Right renal cortex interstitium (tissue), 3 donors: ENCODE data around the gene TNFRSF1B. TPM values are rescaled to one million over a fixed set of nuclear protein-coding genes. Genes with fewer than 3 reads are reported as not detected.

Source experiments
- DNase-seq, 3 donors: peaks; one replicate each; pipeline ENCODE4 v3.0.0-alpha.2; 2013; ENCODE audit warnings: low read depth in 3 of 3, low spot score in 2 of 3
- polyA plus RNA-seq, 3 donors: library from polyadenylated mRNA; unstranded; fragments of 120-200 nt; gene quantifications; one replicate each; pipeline ENCODE4 v1.2.1, GENCODE V29; 2013; ENCODE audit not compliant: insufficient read length in 3 of 3

The TNFRSF1B gene
- polyA plus RNA-seq, 3 donors: 5.1 to 7.0 (median 6.3) TPM

- no peak for DNase-seq
Observed at GRCh38 chr1:12188657-12189327, 22.0 kb downstream of the TNFRSF1B start.

GRCh38 chr1:12189328-12189682, 22.5 kb downstream of the TNFRSF1B start:
- no peak for DNase-seq

DNA sequence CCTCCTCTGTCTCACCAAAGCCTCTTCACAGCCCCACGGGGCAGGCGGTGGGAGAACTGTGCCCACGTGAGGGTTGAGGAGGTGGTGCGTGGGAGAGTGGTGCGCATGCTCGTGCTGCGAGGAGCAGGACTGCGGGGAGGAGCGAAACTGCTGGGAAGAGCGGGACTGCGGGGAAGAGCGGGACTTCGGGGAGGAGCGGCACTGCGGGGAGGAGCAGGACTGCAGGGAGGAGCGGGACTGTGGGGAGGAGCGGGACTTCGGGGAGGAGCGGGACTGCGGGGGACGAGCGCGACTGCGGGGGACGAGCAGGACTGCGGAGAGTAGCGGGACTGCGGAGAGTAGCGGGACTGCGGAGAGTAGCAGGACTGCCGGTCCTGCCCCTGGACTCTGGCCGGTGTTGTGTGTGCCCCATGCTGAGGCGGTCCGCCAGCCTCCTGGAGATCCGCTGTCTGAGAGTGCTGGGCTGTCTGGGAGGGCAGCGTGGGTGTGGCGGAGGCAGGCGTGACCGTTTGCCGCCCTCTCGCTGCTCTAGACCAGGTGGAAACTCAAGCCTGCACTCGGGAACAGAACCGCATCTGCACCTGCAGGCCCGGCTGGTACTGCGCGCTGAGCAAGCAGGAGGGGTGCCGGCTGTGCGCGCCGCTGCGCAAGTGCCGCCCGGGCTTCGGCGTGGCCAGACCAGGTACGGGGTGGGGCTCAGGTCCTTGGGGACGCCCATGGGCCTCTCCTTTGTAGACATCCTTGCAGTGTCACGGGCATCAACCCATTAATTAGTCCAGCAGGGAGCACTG, 24.6 kb downstream of the TNFRSF1B start:
- DNase-seq: no peak

DNA sequence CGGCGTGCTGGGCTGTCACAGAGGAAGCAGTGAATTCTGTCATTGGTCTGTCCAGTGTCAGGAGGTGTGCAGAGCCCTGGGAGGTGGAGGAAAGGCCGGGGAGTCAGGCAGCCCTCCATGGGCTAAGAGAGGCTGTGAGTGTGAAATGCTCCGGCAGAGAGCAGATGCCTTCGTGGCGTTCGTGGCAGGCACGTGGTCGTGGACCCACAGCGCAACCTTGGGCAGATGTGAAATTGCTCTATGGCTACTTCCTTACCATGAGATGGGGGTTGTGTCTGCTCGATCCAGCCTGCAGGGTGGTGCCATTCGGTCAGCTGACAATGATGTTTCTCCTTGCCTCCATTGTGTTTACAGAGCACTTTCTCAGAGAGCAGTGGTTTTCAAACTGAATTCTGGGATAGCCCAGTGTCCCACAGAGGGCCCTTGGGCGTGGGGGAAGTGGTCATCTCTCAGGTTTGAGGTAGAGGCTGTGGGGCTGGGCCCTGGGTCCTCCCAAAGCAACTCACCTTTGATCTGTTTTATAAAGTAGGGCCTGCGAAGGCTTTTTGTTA, 27.9 kb downstream of the TNFRSF1B start:
- DNase-seq: no peak

DNA sequence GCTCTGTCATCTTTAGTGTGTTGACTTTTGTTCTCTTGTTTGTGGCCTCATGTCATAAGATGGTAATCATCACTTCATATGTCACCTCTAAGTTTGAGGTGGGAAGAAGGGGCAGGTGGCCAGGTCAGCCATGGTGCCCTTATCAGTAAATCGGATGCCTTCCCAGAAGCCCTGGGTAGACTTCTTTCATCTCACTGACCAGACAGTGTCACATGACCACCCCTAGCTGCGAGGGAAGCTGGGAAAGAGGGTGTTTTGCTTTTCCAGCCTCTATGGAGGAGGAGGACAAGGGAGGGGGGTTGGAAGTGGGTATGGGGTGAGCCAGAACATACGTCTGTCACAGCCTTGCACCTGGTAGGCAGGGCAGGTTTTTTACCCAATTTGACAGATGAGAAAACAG, 28.6 kb downstream of the TNFRSF1B start:
- DNase-seq: no peak

DNA sequence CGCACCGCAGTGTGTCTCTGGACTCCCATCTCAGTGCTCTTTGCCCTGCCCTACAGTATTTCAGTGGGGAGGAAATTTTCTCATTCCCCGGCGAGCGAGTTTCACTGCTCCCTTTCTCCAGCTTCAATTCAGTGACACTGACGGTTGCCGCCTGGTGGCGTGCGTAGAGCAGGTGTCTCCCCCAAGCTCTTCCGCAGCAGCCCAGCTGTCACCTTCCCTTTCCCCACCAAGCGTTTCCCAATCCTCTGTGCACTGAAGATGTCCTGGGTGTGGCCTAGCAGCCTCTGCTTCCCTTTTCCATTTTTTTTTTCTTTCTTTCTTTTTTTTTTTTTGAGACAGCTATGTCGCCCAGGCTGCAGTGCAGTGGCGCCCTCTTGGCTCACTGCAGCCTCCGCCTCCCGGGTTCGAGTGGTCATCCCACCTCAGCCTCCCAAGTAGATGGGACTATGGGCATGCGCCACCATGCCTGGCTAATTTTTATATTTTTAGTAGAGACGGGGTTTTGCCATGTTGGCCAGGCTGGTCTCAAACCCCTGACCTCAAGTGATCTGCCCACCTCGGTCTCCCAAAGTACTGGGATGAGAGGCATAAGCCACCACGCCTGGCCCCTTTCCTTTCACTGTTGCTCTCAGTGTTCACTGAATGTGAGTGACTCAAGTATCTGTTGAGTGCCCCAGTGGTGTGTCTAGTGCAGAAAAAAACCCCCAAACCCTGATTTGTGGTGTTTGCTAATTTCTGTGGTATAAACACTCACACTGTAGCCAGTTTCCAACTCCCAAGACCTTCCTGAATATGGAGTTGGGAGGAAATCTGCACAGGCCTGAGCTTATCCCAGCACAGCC, 30.1 kb downstream of the TNFRSF1B start:
- DNase-seq: no peak

DNA sequence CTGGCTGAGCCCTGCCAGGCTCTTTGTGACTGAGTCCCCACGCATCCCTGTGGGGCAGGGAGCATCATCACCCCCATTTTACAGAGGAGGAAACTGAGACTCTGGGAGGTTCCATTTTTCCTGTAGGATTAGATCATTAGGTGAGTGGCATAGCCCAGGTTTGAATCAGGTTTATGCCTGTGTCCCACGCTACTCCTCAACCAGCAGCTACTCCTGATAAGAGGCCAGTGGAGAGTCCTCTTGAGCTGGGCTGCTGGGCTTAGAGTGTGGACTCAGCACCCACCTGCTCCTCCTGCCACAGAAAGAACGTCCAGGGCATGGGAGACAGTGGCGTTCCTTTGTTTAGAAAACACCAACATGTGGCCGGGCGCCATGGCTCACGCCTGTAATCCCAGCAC, 30.7 kb downstream of the TNFRSF1B start:
- no peak for DNase-seq

DNA sequence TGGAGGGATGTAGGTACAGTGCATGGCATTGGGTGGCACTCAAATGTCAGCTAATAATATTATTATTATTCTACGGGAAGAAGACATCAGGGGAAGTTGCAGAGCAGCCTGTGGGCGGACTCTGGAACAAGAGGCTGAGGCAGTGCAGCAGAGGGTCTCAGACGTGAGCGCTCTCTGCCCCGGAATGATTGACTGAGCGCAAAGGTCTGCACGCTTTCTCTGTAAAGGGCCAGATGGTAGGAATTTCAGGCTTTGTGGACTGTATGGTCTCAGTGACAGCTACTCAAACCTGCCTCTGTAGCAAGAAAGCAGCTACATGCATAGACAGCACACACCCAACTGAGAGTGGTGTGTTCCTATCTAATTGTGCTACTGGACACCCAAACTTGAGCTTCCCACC, 33.4 kb downstream of the TNFRSF1B start:
- DNase-seq: no peak

- no peak for DNase-seq
Observed at GRCh38 chr1:12201352-12202189, 34.8 kb downstream of the TNFRSF1B start.

- no peak for DNase-seq
Observed at GRCh38 chr1:12202190-12202497, 35.4 kb downstream of the TNFRSF1B start.

GRCh38 chr1:12202577-12202976, 35.8 kb downstream of the TNFRSF1B start:
- no peak for DNase-seq

DNA sequence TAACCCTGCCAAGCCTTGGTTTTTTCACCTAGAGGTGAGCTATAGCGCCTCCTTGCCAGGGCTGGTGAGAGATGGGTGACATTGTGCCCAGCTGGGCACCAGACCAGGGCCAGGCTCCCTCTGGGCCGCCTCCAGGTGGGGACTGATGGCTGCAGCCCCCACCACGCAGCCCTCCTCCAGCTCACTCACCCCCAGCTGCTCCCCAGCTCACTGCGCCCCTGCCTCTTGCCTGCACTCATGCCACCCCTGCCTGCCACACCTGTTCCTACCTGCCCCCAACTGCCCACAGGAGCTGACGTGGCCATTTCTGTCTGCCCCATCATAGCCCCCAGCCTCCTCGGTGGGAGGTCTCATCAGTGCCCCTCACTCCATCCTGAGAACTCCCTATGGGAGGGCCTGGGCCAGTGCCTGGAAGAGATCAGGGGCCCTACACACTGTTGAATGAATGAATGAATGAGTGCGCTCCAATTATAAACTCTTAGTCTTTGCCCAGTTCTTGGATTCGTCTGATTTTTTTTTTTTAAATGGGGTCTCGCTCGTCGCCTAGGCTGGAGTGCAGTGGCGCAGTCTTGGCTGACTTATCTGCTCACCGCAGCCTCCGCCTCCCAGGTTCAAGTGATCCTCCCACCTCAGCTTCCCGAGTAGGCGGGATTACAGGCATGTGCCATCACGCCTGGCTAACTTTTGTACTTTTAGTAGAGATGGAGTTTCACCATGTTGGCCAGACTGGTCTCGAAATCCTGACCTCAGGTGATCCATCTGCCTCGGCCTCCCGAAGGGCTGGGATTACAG, 36.6 kb downstream of the TNFRSF1B start:
- no peak for DNase-seq

- no peak for DNase-seq
Observed at GRCh38 chr1:12204140-12204539, 37.3 kb downstream of the TNFRSF1B start.

DNA sequence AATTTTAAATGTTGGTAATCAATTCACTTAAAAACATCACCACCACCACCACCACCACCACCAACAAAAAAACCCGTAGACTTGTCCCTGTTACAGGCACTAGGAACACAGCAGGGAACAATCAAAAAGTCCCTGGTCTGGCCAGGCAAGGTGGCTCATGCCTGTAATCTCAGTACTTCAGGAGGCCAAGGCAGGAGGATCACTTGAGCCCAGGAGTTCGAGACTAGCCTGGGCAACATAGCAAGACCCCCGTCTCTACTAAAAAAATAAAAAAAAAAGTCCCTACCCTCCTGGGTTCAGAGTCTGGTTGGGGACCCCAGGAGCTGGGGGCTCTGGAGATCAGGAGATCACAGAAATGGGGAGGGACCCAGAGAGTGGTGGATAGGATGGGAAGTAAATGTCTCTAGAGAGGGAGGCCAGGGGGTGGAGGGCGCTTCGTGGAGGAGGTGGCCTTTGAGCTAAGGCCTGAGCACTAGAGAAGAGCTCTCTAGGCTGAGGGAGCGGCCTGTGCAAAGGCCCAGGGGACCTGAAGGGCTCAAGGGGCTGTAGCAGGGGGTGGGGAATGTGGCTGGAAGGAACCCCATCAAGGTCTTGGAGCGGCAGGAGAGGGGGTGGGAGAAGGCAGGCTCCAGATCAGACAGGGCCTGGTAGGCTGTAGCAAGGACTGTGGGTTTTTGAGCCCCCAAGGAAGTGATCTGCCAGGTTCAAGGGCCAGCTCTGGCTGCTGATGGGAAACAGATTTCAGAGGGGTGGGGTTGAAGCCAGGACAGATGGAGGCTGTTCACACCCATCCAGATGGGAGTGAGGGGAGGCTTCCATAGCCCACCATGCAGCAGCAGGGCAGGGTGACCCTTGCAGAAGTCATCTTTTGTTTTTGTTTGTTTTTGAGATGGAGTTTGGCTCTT, 38.2 kb downstream of the TNFRSF1B start:
- DNase-seq: no peak

DNA sequence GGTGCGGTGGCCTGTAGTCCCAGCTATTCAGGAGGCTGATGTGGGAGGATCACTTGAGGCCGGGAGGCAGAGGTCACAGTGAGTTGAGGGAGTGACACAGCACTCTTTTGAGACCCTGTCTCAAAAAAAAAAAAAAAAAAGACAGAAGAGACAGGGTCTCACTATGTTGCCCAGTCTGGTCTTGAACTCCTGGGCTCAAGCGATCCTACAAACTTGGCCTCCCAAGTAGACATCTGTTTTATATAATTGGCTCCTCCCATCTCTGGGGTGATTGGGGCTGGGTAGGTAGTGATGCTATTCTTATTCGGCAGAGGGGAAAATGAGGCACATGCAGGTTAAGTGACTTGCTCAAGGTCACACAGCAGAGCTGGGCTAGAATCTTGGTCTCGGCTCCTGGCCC, 39.4 kb downstream of the TNFRSF1B start:
- DNase-seq: no peak

- no peak for DNase-seq
Observed at GRCh38 chr1:12206792-12207424, 40.1 kb downstream of the TNFRSF1B start.

DNA sequence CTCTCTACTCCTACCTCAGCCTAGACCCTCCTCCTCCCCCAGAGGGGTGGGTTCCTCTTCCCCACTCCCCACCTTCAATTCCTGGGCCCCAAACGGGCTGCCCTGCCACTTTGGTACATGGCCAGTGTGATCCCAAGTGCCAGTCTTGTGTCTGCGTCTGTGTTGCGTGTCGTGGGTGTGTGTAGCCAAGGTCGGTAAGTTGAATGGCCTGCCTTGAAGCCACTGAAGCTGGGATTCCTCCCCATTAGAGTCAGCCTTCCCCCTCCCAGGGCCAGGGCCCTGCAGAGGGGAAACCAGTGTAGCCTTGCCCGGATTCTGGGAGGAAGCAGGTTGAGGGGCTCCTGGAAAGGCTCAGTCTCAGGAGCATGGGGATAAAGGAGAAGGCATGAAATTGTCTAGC, 41.5 kb downstream of the TNFRSF1B start:
- DNase-seq: no peak
